HG03442 (cell line): ENCODE results near the gene GALNT10.

ENCODE experiments used
- ATAC-seq: cut with Tn5 transposase; IDR thresholded peaks from one replicate; pipeline ENCODE4 v1.9.1; 2021; ENCODE audit warnings: mild to moderate bottlenecking, moderate library complexity; ENCODE audit not compliant: unreplicated experiment

The GALNT10 gene

DNA sequence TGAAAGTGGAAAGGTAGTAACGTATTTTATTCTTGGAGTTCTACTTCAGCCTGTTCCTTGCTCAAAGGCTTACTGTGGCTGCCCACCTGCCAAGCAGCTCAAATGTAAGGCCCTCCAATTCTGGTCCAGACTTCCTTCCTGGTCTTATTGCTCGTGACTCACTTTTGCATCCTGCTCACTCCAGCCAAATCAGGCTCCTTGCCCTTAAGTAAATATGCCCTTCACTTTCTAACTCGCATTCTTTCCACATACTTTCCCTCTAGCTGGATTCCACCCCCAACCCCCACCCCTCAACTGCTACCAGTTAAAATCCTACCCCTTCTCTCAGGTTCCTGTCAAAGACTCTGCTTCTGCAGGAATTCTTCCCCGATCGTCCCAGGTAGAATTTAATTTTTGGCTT, 96.6 kb downstream of the GALNT10 start:
- ATAC-seq, result no peak

DNA sequence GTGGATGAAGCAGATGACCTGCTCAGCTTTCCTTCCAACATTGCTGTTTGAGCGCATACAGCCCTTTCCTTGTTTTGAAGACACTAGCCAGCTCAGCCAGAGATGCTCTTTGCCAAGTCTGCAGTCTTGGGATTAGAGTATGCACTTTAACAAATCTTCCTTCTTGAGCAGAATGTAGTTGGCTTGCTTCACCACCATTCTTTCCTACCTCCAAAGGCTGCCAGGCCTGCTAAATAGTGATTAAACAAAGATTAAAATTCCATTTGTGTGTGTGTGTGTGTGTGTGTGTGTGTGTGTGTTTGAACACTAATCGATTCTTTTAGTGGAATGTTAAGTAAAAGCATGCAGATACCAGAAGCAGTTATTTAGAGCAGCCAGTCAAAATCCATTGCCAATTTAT, 97.6 kb downstream of the GALNT10 start:
- ATAC-seq, result no peak

DNA sequence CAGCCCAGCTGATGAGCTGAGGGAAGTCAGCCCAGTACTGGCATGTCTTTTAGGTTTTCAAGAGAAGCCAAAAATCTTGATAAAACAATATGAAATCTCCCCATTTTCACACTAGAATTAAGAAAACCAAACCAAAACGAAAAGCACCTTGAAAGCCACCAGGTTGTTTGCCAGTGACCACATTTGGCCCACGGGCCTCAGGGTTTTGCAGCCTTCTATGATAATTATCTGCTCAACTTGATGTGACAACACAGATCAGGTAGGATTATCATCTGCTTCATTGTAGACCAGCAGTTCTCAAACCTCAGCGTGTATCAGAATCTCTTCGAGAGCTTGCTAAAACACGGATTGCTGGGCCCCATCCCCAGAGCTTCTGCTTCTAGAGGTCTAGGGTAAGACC, 101.4 kb downstream of the GALNT10 start:
- no peak for ATAC-seq

DNA sequence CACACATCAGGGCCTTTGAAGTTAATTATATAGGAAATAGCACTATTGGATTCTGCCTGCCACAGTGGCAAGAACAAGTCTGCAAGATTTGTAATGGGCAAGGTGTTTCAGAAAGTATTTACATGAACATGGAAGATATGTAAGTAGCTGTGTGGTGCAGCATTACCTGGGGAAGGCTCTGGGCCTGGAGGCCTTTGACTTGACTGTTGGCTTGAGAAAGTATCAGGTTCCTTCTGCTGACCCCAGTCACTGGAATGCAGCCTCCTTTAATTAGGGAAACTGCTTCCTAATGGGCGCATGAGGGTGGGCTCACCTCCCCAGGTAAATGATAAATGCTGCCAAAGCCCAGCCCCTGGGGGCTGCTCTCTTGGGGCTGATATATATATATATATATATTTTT, 102.7 kb downstream of the GALNT10 start:
- no peak for ATAC-seq

DNA sequence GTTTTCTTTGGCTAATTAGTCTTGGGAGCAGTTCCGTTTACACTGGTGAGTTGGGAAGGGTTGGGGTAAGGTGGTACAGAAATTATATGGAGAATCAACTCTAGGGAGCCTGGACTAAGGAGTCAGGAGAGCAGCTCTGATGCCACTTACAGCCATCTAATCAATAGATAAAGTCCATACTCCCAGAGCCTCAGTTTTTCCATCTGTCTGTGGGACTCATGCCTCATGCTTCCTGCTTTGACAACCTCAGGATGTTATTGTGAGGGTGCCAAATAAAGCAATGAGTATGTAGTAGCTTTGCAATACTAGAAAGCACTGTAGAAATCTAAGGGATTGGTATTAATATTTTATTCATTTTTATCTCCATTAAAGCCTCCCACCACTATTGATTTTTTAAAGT, 105.0 kb downstream of the GALNT10 start:
- no peak for ATAC-seq

DNA sequence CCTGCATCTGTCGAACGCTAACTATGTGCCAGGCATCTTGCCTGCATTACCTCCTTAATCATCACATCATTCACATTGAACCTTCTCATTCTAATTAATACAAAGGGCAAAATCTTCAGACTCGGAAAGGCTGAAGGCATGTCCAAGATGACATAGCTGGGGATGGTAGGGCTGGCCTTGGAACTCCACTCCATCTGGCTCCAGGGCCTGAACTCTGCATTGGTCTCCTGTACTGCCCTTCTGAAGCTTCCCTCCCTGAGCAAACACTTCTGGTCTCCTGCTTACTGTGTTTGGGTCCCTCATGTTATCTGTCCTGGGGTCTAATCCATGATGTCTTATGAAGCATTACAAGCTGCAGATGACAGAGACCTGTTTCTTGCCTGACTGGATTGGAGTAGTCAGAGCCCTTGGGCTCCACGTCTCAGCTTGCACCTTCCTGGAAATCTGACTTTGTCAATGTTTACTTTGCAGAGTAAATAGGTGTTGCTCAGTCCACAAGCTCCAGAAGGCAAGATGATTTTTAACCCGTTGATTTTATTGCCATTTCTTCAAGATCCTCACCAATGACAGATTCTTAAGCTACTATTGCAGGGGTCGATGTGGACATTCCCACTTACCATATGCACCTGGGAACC, 106.1 kb downstream of the GALNT10 start:
- ATAC-seq, result no peak

DNA sequence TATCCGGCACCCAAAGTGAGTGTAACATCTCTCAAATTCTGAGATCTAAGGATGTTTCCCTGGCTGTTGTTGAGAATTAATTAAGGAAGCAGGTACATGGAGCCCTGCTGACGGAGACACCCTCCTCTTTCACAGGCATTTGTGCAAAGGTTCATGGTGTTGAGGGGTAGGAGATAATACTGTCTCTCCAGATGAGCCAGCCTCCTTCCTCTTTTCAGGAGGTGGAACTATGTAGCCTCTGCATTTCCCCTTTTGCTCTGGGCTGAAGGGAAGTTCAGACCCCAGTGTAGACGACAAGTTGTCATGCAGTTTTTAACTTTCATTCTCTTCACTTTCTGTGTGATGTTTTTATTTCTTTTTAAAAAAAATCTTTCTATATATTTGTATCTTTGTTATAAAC, 107.5 kb downstream of the GALNT10 start:
- ATAC-seq, result no peak

DNA sequence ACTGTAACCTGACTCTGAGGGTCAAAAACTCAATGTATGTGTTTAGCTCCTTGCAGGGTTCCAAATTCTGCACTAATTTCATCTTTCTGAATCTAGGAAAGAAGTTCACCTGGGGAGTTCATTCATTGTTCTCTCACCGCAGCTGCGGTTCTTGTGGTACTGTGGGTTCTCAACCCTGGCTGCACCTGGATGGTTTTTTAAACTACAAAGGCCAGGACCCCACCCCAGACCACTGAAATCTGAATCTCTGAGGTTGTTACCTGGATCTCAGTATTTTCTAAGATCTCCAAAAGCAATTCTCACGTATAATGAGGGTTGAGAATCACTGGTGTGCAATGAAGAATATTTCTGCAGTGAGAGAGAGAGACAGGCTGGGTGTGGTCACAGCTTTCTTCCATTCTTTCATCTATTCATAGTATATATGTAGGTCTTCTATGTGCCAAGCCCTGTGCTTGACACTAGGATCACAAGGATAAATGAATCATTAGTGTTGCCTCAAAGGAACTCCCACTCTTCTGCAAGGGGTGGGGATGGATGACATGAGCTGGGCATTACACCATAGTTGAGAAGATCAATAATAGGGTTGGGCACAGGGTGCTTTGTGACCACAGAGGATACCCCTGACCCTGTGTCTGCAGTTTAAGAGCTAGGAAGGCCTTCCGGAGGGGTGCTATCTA, 109.8 kb downstream of the GALNT10 start:
- ATAC-seq, result no peak

DNA sequence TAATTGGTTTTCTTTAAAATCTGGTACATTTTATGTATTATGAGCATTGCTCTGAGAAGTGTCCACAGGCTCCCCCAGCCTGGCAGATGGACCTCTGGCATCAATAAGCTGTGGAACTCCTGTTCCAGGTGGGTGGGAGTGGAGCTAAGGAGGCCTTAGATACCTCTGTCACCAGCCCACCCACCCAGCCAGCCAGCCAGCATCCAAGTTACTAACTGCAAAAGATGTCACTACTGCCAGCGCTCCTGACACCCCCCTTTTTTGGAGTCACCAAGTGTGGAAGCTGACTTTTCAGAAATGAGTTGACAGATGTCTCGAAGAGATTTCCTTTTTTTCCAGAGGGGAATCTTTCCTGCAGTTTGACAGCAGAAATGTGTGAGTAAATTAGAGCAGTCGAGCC, 111.2 kb downstream of the GALNT10 start:
- no peak for ATAC-seq

DNA sequence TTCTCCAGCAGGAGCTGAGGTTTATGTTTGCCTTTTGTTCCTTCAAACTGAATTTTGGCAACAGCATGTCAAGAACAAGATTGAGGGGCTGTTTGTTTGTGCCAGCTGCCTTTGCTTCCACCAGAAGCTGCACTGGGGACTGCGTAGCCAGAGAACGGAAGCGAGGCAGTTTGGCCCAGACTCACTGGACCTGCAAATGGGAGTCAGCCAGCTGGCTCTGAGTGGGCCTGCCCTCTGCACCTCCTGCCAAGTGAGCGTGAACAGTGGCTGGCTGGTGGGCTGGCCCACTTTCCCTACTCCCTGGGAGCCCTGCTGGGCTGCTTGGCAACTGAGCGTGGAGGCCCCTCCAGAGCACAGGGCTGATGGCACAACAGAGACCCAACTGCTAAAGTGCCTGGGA, 111.6 kb downstream of the GALNT10 start:
- no peak for ATAC-seq

DNA sequence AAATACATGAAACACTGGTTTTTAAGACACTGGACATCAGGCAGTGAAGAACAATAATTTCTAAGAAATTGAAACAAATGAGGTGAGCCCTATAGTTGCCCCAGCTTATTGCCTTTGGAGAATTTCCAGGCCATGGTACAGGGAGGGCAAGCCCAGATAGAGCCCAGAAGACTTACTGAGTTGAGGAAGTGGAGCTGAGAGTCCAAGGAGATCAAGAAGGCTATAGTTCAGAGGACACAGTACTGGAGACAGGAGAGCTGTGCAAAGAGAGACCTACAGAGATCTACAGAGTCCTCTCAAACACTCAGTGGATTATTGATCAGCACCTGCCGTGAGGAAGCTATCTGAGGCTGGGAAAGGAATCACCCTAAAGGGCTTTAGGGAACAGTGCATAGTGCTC, 112.6 kb downstream of the GALNT10 start:
- no peak for ATAC-seq

DNA sequence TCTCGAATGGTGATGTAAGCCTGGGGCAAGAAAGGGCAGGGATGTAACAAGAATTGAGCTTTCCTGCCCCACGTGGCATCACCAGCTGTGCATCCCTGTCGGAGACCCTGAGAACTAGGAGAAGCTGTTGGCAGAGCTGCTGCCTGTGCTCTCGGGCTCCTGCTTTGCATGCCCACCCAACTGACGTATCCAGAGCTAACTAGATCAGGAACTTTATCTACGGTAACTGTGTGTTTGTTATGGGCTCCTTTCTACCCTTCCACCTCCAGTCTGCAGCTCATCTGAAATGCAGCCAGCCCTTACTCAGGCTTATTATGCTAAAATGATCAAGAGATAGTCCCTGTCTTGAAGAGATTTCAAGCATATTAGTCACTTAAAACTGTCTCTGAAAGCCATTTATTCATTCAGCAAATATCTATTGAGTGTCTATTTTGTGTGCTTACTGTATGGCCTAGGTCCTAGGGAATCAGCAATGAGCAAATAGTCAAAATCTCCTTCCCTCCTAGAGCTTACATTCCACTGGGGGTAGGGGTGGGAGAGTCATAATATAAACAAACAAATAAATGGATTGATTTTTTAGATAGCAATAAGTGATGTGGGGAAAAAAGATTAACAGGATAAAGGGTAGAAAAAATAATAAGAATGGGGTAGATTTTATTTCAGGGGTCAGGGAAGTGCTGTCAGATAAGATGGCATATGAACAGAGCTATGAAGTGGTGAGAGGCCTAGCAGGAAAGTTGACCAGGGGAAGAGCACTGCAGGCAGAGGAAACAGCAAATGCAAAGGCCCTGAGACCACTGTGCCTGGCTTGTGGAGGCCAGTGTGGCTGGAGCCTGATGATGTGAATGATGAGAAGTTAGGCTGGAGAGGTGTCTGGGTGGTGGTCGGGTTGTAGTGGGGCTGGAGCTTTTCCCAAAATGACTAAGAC, 118.2 kb downstream of the GALNT10 start:
- no peak for ATAC-seq

DNA sequence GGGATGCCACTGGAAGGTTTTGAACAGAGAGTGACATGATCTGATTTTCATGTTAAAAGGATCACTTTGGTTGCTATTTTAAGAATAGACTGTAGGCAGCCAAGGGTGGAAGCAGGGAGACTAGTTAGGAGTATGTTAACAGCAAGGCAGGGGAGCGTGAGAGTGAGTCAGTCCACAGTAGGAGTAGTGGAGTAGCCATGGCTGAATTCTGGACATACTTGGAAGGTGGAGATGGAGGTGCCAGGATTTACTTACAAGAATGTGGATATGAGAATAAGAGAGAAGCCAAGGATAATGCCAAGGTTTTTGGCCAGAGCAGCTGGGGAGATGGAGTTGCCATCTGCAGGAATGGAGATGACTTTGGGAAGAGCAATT, 118.8 kb downstream of the GALNT10 start:
- ATAC-seq, result no peak

DNA sequence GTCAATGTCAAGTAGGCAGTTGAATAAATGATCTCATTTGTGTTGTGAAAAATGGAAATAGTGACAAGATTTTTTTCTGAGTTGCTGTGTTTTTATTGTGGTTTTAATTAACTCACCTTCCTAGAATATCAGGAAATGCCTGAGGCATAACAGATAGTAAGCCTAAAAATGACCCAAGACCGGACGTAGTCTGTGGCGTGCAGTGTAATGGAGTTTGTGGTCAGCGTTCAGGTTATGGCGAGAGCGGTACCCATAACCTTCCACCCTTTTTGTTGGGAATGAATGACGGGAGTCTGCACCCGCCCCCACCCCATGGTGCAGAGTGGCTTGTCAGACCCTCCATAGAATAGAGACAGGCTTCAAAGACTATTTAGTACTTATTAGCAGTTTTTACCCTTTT, 119.3 kb downstream of the GALNT10 start:
- no peak for ATAC-seq

DNA sequence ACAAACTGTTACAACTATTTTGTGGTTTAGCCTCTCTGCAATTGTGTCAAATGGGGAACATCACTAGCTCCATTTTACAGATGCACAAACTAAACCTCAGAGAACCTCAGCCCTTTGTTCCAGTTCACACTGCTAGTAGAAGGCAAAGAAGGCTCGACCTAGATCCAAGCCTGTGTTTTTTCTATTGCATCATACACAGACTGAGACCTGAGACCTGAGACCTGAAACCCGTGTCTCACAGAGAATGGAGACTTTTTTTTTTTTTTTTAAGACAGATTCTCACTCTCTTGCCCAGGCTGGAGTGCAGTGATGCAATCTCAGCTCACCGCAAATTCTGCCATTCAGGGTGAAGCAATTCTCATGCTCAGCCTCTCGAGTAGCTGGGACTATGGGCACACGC, 120.8 kb downstream of the GALNT10 start:
- ATAC-seq, result peak; percentile 64

DNA sequence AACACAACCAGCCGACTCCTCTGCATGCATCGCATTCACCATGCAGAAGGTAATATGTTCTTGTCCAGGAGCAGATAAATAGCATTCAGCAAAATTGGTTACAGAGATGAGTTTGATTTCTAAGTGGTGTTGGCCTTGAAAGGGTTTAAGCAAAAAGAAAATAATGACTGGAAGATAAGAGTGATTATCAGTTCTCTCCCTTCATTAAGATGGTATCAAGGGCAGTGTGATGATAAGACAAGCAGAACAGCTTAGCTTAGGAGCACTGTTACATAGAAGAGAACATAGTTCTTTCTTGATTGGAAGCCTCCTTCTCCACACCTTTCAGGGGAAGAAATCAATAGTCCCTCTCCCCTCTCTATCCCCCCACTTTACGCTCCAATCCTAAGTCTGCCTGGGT, 121.5 kb downstream of the GALNT10 start:
- ATAC-seq, result no peak

DNA sequence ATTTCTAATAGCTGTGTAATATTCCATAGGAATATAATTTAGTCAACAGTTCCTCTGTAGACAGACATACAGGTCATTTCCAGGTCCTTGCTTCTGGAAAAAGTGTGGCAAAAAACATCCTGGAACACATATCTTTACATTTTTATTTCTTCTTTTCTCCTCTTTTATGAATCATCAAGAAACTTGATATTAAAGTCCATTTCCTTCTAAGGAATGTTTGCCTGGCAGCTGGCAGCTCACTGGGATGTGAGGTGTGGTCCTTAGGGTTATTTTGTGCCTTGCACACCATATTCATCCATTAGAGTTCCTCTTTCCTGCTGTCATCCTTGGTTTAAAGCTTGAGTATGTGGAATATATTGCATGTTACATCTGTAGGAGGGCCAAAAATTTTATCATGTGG, 122.0 kb downstream of the GALNT10 start:
- no peak for ATAC-seq

DNA sequence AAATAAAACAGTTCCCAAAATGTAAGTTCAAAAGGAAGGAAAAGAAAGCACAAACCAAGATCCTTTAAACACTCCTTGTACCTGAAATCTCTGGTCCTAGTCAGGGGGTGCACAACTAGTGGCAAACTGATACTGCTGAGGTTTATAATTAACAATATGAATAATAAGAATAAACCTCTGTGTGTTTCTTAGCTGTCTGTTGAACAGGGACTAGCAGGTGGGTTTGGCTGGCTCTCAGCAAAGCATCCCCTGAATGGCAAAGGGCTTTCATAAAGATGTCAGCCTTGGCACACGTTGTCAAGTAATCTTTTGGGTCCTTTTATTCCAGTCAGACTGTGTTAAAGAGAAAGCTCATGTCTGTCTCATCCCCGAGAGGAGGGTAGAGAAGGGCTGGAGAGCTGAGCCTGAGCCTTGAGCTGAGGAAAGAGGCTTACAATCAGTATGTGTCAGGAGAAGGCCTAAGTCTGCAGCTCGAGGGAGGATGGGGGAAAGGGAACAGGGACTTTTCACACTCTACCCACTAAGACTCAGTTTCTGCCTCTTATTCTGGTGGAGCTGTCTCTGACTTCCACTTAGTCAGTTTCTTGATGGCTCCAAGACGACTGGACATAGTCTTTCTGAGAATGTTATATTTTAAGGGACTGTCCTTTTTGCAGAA, 123.0 kb downstream of the GALNT10 start:
- no peak for ATAC-seq

DNA sequence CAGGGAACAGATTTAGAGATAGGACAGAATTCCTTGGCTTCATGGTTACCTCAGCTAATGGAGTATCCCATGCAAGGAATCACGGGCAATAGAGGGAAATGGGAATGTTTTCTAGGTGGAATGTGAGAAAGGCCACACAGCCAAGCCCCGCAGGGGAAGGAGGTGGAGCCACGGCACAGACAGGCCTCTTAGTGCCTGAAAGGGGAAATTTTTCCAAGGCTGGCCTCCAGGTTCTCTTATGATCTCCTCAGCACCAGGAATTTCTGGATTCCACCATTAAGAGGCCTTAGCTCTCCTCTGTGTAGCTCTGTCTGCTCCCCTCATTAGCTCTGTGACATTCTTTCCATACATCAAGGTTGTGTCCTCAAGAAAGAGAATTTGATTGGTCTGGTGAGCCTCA, 124.7 kb downstream of the GALNT10 start:
- no peak for ATAC-seq

DNA sequence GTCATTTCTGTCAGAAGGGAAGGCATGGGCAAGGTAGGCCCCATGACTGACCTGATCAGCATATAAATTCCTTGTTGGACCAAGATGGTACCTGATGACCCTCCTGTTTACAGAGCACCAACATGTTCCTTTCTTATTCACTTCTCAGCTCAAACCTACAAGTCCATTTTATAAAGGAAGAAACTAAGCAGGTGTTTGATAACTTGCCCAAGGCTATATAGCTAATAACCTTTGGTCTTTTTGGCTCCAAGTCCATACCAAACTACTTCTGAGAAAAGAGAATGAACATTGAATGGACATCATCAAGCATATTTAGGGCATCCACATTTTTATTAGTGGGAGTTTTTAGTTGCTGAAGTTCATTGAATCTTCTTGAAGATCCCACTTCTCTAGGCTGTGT, 125.2 kb downstream of the GALNT10 start:
- no peak for ATAC-seq

DNA sequence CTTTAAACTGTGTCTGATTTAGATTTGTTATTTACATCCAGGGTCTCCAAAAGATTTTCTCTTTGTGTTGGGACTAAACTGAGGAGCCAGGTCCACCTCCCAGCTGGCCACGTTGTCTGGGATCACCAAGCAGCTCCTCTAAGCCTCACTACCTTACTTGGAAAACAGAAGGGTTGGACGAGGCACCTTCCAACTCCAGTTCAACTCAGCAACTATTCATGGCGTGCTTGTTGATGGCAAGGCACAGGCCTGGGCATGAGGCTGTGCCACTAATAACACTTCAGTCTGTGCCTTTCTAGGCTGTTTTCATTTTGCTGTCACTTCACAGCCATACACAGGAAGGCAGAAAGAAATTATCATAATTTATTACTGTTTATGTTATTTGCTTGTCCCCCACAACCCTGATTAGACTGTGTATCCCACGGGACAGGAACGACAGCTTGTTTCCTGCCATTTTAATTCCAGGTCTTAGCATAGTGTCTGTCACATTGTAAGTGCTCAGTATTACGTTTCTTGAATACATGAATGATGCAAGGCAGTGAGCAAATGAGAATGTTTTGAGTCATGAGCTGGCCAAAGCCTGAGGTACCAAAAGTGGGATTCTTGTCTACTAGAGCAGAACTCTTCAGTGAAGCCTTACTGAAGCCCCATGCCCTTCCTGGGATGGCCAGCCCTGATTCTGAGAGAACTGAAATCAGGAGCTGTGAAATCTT, 125.8 kb downstream of the GALNT10 start:
- ATAC-seq, result no peak
